ENCODE data around the gene KIRREL3.

GRCh38 chr11:126615845-126616244, 384.7 kb downstream of the KIRREL3 start:
- TF ChIP-seq CTCF (conservative IDR thresholded peaks at IDR 0.05) (no peak), ZFX (IDR thresholded peaks at IDR 0.05) (no peak)
